SK-N-SH treated with all-trans-retinoic acid at 6 μM for 48 hours (cell line): Measurements from ENCODE around the gene MEG3.

Experiments
- ATAC-seq: fragments of 200-7000 bp; cut with Tn5 transposase; 3 replicates; pipeline ENCODE4 v1.9.1; 2020; ENCODE audit warnings: mild to moderate bottlenecking, moderate library complexity
- ARNTL ChIP-seq: fragments of 450-650 bp; formaldehyde crosslinking; IDR thresholded peaks from 2 replicates; pipeline ENCODE4 v1.5.0; 2020; ENCODE audit warnings: low read depth, mild to moderate bottlenecking, moderate library complexity, borderline replicate concordance
- BACH2 ChIP-seq: fragments of 250-450 bp; sonication (Bioruptor Pico); IDR thresholded peaks from 2 replicates; pipeline ENCODE4 v1.9.0; 2021; ENCODE audit warnings: mild to moderate bottlenecking, borderline replicate concordance
- CSDC2 ChIP-seq: fragments of 250-450 bp; sonication (Bioruptor Pico); IDR thresholded peaks from 2 replicates; pipeline ENCODE4 v1.5.0; 2020; ENCODE audit warnings: mild to moderate bottlenecking, moderate library complexity
- ESRRG ChIP-seq: fragments of 250-450 bp; sonication (Bioruptor Pico); IDR thresholded peaks from 2 replicates; pipeline ENCODE4 v1.6.1; 2021; ENCODE audit warnings: mild to moderate bottlenecking
- GLIS3 ChIP-seq: fragments of 250-450 bp; sonication (Bioruptor Pico); IDR thresholded peaks from 2 replicates; pipeline ENCODE4 v1.5.0; 2020; ENCODE audit warnings: mild to moderate bottlenecking, moderate library complexity
- ISL1 ChIP-seq: fragments of 250-450 bp; sonication (Bioruptor Pico); IDR thresholded peaks from 2 replicates; pipeline ENCODE4 v2.1.2; 2022; ENCODE audit warnings: mild to moderate bottlenecking, moderate library complexity
- OSR1 ChIP-seq: fragments of 250-450 bp; sonication (Bioruptor Pico); IDR thresholded peaks from 2 replicates; pipeline ENCODE4 v1.8.0; 2022; ENCODE audit warnings: moderate library complexity, mild to moderate bottlenecking, inconsistent platforms
- POU6F1 ChIP-seq: fragments of 250-450 bp; sonication (Bioruptor Pico); IDR thresholded peaks from 2 replicates; pipeline ENCODE4 v1.8.0; 2021; ENCODE audit warnings: low read depth, mild to moderate bottlenecking, moderate library complexity, borderline replicate concordance
- PPARA ChIP-seq: fragments of 250-450 bp; sonication (Bioruptor Pico); IDR thresholded peaks from 2 replicates; pipeline ENCODE4 v1.5.0; 2020; ENCODE audit warnings: mild to moderate bottlenecking, borderline replicate concordance
- RARB ChIP-seq: fragments of 250-450 bp; sonication (Bioruptor Pico); IDR thresholded peaks from 2 replicates; pipeline ENCODE4 v1.8.0; 2021; ENCODE audit warnings: mild to moderate bottlenecking, moderate library complexity
- SNAI2 ChIP-seq: fragments of 250-450 bp; sonication (Bioruptor Pico); IDR thresholded peaks from 2 replicates; pipeline ENCODE4 v1.5.0; 2020; ENCODE audit warnings: mild to moderate bottlenecking, moderate library complexity
- TCF4 ChIP-seq: fragments of 250-450 bp; sonication (Bioruptor Pico); IDR thresholded peaks from 2 replicates; pipeline ENCODE4 v1.8.0; 2021; ENCODE audit warnings: mild to moderate bottlenecking, moderate library complexity, borderline replicate concordance
- ZC3H10 ChIP-seq: fragments of 250-450 bp; sonication (Bioruptor Pico); IDR thresholded peaks from 2 replicates; pipeline ENCODE4 v1.5.1; 2021; ENCODE audit warnings: mild to moderate bottlenecking, moderate library complexity
- ZFP3 ChIP-seq: fragments of 250-450 bp; sonication (Bioruptor Pico); IDR thresholded peaks from 2 replicates; pipeline ENCODE4 v1.5.0; 2020; ENCODE audit warnings: mild to moderate bottlenecking, moderate library complexity
- ZFP30 ChIP-seq: fragments of 450-650 bp; formaldehyde crosslinking; IDR thresholded peaks from 2 replicates; pipeline ENCODE4 v1.5.0; 2022; ENCODE audit warnings: mild to moderate bottlenecking, moderate library complexity
- ZNF565 ChIP-seq: fragments of 450-650 bp; formaldehyde crosslinking; conservative IDR thresholded peaks from 2 replicates; pipeline ENCODE4 v1.5.0; 2020; ENCODE audit warnings: low read depth, mild to moderate bottlenecking, moderate library complexity
- ZNF70 ChIP-seq: fragments of 450-650 bp; formaldehyde crosslinking; IDR thresholded peaks from 2 replicates; pipeline ENCODE4 v1.5.0; 2020; ENCODE audit warnings: mild to moderate bottlenecking, moderate library complexity
- ZNF8 ChIP-seq: fragments of 450-650 bp; formaldehyde crosslinking; IDR thresholded peaks from 2 replicates; pipeline ENCODE4 v1.5.0; 2020; ENCODE audit warnings: mild to moderate bottlenecking, moderate library complexity
- TF ChIP-seq, protein P1 (sequence below): fragments of 250-450 bp; sonication (Bioruptor Pico); IDR thresholded peaks from 2 replicates; pipeline ENCODE4 v1.5.1; 2021; ENCODE audit warnings: mild to moderate bottlenecking, moderate library complexity
- TF ChIP-seq, protein P2 (sequence below): fragments of 250-450 bp; sonication (Bioruptor Pico); IDR thresholded peaks from 2 replicates; pipeline ENCODE4 v1.5.0; 2020; ENCODE audit warnings: mild to moderate bottlenecking, moderate library complexity
- TF ChIP-seq, protein P3 (sequence below): fragments of 250-450 bp; sonication (Bioruptor Pico); IDR thresholded peaks from 2 replicates; pipeline ENCODE4 v1.5.1; 2020; ENCODE audit warnings: low read depth, mild to moderate bottlenecking, moderate library complexity
- TF ChIP-seq, protein P4 (sequence below): fragments of 250-450 bp; sonication (Bioruptor Pico); IDR thresholded peaks from 2 replicates; pipeline ENCODE4 v1.8.0; 2020; ENCODE audit warnings: mild to moderate bottlenecking, moderate library complexity, borderline replicate concordance

Gene MEG3

DNA sequence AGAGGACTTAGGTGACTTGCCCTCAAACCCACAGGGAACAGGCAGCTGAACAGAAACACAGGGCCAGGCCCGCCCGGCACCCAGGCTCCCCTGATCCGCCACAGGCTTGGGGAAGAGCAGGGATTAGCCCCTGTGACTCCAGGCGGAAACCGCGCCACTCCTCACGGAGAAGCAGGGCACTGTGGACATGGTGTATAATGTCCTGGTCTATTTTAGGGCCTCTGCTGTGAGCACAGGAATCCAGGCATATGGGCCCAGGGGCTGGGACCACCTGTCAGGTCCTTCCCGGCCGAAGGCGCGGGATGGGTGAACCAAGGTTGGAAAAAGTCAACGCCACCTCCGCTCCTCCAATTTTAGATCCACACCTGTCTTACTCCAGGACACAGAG lies 34.6 kb upstream of the MEG3 start:
- TF ChIP-seq, protein P1, sequence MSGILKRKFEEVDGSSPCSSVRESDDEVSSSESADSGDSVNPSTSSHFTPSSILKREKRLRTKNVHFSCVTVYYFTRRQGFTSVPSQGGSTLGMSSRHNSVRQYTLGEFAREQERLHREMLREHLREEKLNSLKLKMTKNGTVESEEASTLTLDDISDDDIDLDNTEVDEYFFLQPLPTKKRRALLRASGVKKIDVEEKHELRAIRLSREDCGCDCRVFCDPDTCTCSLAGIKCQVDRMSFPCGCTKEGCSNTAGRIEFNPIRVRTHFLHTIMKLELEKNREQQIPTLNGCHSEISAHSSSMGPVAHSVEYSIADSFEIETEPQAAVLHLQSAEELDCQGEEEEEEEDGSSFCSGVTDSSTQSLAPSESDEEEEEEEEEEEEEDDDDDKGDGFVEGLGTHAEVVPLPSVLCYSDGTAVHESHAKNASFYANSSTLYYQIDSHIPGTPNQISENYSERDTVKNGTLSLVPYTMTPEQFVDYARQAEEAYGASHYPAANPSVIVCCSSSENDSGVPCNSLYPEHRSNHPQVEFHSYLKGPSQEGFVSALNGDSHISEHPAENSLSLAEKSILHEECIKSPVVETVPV = no peak
- TF ChIP-seq ZC3H10 = no peak
- no peak for ATAC-seq

GRCh38 chr14:100791995-100792394 lies 33.9 kb upstream of the MEG3 start:
- TF ChIP-seq ZNF8 (CRISPR knock-in tag) = no peak
- TF ChIP-seq ESRRG (CRISPR knock-in tag) = no peak
- TF ChIP-seq SNAI2 (CRISPR knock-in tag) = no peak
- no peak for TF ChIP-seq ZNF70 (CRISPR knock-in tag)
- no peak for TF ChIP-seq ZC3H10
- TF ChIP-seq PPARA (CRISPR knock-in tag) = no peak
- no peak for TF ChIP-seq BACH2 (CRISPR knock-in tag)
- no peak for TF ChIP-seq ISL1
- TF ChIP-seq GLIS3 (CRISPR knock-in tag) = no peak
- TF ChIP-seq, protein P2, sequence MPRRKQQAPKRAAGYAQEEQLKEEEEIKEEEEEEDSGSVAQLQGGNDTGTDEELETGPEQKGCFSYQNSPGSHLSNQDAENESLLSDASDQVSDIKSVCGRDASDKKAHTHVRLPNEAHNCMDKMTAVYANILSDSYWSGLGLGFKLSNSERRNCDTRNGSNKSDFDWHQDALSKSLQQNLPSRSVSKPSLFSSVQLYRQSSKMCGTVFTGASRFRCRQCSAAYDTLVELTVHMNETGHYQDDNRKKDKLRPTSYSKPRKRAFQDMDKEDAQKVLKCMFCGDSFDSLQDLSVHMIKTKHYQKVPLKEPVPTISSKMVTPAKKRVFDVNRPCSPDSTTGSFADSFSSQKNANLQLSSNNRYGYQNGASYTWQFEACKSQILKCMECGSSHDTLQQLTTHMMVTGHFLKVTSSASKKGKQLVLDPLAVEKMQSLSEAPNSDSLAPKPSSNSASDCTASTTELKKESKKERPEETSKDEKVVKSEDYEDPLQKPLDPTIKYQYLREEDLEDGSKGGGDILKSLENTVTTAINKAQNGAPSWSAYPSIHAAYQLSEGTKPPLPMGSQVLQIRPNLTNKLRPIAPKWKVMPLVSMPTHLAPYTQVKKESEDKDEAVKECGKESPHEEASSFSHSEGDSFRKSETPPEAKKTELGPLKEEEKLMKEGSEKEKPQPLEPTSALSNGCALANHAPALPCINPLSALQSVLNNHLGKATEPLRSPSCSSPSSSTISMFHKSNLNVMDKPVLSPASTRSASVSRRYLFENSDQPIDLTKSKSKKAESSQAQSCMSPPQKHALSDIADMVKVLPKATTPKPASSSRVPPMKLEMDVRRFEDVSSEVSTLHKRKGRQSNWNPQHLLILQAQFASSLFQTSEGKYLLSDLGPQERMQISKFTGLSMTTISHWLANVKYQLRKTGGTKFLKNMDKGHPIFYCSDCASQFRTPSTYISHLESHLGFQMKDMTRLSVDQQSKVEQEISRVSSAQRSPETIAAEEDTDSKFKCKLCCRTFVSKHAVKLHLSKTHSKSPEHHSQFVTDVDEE (CRISPR knock-in tag) = no peak
- no peak for TF ChIP-seq TCF4
- TF ChIP-seq, protein P3, sequence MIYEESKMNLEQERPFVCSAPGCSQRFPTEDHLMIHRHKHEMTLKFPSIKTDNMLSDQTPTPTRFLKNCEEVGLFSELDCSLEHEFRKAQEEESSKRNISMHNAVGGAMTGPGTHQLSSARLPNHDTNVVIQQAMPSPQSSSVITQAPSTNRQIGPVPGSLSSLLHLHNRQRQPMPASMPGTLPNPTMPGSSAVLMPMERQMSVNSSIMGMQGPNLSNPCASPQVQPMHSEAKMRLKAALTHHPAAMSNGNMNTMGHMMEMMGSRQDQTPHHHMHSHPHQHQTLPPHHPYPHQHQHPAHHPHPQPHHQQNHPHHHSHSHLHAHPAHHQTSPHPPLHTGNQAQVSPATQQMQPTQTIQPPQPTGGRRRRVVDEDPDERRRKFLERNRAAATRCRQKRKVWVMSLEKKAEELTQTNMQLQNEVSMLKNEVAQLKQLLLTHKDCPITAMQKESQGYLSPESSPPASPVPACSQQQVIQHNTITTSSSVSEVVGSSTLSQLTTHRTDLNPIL (CRISPR knock-in tag) = no peak
- TF ChIP-seq CSDC2 (CRISPR knock-in tag) = no peak
- TF ChIP-seq, protein P1 = no peak
- no peak for TF ChIP-seq POU6F1
- TF ChIP-seq ARNTL = no peak
- TF ChIP-seq, protein P4, sequence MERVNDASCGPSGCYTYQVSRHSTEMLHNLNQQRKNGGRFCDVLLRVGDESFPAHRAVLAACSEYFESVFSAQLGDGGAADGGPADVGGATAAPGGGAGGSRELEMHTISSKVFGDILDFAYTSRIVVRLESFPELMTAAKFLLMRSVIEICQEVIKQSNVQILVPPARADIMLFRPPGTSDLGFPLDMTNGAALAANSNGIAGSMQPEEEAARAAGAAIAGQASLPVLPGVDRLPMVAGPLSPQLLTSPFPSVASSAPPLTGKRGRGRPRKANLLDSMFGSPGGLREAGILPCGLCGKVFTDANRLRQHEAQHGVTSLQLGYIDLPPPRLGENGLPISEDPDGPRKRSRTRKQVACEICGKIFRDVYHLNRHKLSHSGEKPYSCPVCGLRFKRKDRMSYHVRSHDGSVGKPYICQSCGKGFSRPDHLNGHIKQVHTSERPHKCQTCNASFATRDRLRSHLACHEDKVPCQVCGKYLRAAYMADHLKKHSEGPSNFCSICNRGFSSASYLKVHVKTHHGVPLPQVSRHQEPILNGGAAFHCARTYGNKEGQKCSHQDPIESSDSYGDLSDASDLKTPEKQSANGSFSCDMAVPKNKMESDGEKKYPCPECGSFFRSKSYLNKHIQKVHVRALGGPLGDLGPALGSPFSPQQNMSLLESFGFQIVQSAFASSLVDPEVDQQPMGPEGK (CRISPR knock-in tag) = no peak
- no peak for TF ChIP-seq OSR1 (CRISPR knock-in tag)
- TF ChIP-seq RARB (CRISPR knock-in tag) = no peak
- no peak for ATAC-seq

DNA sequence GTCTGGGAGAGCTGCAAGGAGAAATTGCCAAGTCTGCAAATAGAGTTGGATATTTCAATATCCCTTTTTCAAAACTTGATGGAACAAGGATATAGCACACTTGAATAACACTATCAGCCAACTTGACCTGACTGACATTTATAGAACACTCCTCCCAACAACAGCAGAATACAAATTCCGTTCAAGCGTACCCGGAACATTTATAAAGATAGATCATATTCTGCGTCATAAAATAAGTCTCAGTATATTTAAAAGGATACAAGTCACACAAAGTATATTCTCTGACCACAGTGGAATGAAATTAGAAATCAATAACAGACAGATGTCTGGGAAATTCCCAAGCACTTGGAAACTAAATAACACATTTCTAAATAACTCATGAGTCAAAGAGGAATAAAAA lies 29.0 kb upstream of the MEG3 start:
- no peak for ATAC-seq
- TF ChIP-seq POU6F1 = no peak
- no peak for TF ChIP-seq PPARA (CRISPR knock-in tag)
- TF ChIP-seq, protein P4 (CRISPR knock-in tag) = no peak
- no peak for TF ChIP-seq ARNTL
- TF ChIP-seq, protein P3 (CRISPR knock-in tag) = no peak
- TF ChIP-seq ZNF70 (CRISPR knock-in tag) = no peak
- TF ChIP-seq ZFP30 (CRISPR knock-in tag) = no peak
- no peak for TF ChIP-seq RARB (CRISPR knock-in tag)
- TF ChIP-seq SNAI2 (CRISPR knock-in tag) = no peak
- TF ChIP-seq ZNF565 = no peak
- no peak for TF ChIP-seq ESRRG (CRISPR knock-in tag)
- TF ChIP-seq ZFP3 (CRISPR knock-in tag) = no peak
- no peak for TF ChIP-seq ZC3H10
- TF ChIP-seq GLIS3 (CRISPR knock-in tag) = no peak
